ENCODE measurements around the gene ASXL2. TPM values are rescaled to one million over a fixed set of nuclear protein-coding genes. Genes with fewer than 3 reads are reported as not detected.
A peak's percentile ranks its signal among the peaks of the same experiment; 100 is the strongest.
"Not testable (repeated sequence)": the region's sequence is repeated elsewhere in the genome, so short reads cannot be mapped to it uniquely, and the experiment has no call there.

ASXL2 gene
- polyA plus RNA-seq (ENCODE audit: insufficient read depth in 1 of 5, insufficient read length in 5 of 5, low replicate concordance in 1 of 5), result 10 to 100 TPM; 12.8 to 20.3 (median 19.1) TPM
- long read RNA-seq, donor 1, result 0 reads
- long read RNA-seq, donor 2, result 0 reads
- long read RNA-seq, donor 3, result 0 reads
- long read RNA-seq, donor 4, result 0 reads
- long read RNA-seq, donor 5, partial matches to known transcripts, result 6 of 6 reads
- long read RNA-seq, donor 5, other reads (novel, unspliced or antisense), result 0 of 6 reads
- long read RNA-seq, donor 6, result 0 reads
- long read RNA-seq, donor 7, result 0 reads
- long read RNA-seq, donor 8, result 0 reads

DNA sequence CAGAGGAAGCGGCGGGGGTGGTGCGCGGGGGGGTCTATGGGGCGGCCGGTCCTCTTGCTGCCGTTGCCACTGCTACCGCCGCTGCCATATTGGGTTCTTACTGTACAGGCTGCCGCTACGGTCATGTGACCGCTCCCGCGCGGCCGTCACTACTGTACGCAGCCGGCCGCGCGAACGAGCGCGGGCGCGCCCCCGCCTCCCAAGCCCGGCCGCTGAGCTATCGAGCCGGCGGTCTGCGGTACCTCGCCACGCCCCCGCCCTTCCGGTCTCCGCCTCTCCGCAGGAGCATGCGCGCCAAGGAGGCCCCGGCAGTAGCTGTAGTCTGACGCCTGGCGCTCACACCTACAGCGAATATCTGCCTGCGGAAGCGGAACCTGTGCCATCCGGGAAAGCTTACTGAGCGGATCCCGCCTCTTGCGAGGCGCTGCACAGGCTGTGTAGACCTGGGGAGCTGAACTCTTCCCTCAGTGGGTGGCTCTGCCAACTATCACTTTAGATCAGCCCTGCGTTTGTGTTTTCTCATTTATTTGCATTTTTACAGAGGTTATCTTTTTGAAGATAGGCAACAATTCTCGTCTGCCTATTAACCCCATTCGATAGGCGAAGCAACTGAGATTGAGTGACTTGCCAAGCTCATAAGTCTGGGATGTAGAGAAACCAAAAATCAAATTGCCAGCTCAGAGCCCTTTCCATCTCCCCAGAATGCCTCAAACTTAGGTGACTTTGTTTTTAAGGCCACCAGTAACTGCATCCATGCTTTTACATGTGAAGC lies at the start of gene ASXL2:
TSS of gene ASXL2 (minus strand) at position 127 of the 772 bp plus-strand sequence. CDS start 265 bp downstream, outside the sequence.
- peak; percentile 96 to 97 for DNase-seq

GRCh38 chr2:25926984-25927756 lies 48.9 kb upstream of the ASXL2 start:
- no peak for DNase-seq

- no peak for DNase-seq
Observed at GRCh38 chr2:25922501-25922900, 44.2 kb upstream of the ASXL2 start.

DNA sequence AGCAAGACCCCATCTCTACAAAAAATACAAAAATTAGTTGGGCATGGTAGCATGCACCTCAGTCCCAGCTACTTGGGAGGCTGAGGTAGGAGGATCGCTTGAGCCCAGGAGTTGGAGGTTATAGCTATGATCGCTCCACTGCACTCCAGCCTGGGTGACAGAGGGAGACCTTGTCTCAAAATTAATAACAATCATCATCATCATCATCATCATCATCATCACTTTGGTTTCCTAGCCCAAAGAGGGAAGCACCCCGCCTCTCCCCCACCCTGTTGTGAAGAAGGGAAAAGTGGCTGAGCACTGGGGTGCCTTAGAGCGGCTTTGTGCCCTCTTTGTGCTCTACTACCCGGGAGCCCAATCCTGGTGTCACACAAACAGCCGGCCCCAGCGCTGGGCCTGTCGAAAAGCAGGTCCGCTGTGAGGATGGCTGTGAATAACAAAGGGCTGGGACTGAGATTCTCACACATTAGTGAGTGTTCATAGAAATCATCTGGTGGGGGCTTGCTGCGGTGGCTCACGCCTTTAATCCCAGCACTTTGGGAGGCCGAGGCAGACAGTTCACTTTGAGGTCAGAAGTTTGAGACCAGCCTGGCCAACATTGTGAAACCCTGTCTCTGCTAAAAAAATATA lies 42.6 kb upstream of the ASXL2 start:
- DNase-seq, result no peak

GRCh38 chr2:25920336-25920735 lies 42.0 kb upstream of the ASXL2 start:
- no peak for DNase-seq

- DNase-seq, result no peak
Observed at GRCh38 chr2:25917832-25918231, 39.5 kb upstream of the ASXL2 start.

- DNase-seq, result not testable (repeated sequence)
Observed at GRCh38 chr2:25917411-25917810, 39.1 kb upstream of the ASXL2 start.

GRCh38 chr2:25915944-25916772 lies 37.9 kb upstream of the ASXL2 start:
- not testable (repeated sequence) for DNase-seq

DNA sequence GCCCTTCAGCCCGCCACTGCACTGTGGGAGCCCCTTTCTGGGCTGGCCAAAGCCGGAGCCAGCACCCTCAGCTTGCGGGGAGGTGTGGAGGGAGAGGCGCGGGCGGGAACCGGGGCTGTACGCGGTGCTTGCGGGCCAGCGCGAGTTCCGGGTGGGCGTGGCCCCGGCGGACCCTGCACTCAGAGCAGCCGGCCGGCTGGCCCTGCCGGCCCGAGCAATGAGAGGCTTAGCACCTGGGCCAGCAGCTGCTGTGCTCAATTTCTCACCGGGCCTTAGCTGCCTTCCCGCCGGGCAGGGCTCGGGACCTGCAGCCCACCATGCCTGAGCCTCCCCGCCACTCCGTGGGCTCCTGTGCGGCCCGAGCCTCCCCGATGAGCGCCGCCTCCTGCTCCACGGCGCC lies 37.1 kb upstream of the ASXL2 start:
- not testable (repeated sequence) for DNase-seq

GRCh38 chr2:25913696-25913973 lies 35.3 kb upstream of the ASXL2 start:
- DNase-seq, result not testable (repeated sequence)

DNA sequence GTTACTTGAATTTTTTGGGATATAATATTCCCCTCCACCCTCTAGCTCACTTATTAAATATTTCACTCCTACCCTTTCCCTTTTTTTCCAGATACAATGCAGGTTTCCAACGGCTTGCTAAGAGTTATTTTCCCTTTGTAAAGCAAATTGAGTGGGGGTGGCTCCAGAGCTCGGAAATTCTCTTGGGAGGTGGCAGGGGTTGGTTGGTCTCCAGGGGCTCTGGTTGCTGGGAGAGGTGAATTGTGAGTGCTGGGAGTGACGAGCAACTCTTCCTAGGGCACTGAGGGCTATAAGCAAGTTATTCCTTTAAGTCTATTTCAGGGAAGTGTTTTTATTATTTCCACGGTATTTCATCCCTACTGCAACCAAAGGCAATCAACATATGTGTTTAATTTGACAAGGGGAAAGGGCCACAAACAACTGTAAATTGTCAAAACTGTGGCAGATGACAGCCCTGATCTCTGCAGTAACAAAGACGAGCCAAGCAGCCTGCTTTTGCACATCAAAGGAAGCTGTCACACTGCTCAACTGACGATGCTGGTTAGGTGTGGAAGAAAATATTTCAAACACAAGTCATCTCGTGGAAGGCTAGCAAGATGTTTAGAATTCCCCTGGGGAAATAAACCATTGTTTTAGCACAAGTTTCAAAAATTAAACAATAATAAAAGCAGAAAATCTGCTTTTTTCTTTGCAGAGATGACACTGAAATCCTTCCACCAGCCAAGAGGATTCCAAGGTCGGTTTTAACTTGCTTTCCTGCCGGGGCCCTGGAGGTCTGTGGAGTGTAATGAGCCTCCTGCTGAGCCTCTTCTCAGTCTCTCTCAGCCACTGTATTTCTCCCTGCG lies 34.8 kb upstream of the ASXL2 start:
- no peak for DNase-seq

DNA sequence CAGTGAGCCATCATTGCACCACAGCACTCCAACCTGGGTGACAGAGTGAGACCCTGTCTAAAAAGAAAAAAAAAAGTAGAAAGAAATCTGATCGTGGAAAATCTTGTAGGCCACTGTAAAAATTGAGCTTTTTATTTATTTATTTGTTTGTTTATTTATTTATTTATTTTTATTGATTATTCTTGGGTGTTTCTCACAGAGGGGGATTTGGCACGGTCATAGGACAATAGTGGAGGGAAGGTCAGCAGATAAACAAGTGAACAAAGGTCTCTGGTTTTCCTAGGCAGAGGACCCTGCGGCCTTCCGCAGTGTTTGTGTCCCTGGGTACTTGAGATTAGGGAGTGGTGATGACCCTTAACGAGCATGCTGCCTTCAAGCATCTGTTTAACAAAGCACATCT lies 31.3 kb upstream of the ASXL2 start:
- not testable (repeated sequence) for DNase-seq

- no peak for DNase-seq
Observed at GRCh38 chr2:25905126-25905525, 26.8 kb upstream of the ASXL2 start.

DNA sequence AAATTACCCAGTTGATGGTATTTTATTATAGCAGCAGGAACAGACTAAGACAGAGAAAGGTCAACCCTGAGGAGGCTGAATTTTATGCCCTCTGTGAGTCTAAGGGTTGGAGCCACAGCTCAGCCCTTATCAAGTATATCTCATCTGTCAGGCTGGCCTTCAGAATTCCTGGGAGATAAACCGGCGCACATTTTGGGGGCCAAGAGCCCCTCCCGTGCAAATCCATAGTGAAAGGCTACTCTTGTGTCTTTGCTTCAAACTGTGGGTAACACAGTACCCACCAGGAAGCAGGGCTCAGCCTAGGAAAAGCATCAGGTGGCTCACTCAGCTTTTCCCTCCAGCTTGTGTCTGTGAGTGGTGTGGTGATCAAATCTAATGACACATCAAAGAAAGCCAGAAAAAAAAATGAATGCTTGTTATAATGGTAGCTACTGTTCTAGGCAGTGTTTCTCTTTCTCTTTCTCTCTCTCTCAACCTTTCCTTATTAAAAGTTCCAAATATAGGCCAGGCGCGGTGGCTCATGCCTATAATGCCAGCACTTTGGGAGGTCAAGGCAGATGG lies 25.0 kb upstream of the ASXL2 start:
- DNase-seq, result no peak

GRCh38 chr2:25899404-25899970 lies 21.2 kb upstream of the ASXL2 start:
- peak in 1 of 2 donors; percentile 2 for DNase-seq

DNA sequence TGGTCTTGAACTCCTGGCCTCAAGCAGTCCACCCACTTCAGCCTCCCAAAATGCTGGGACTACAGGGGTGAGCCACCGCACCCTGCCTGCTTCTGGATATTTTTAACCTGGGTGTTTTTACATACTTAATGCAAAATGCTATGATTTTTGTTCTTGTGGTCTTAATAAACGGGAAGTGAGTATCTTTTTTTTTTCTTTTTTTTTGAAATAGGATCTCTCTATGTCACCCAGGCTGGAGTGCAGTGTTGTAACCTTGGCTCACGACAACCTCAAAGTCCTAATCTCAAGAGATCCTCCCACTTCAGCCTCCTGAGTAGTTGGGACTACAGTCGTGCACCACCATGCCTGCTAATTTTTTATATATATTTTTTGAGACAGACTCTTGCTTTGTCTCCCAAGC lies 19.2 kb upstream of the ASXL2 start:
- no peak for DNase-seq

DNA sequence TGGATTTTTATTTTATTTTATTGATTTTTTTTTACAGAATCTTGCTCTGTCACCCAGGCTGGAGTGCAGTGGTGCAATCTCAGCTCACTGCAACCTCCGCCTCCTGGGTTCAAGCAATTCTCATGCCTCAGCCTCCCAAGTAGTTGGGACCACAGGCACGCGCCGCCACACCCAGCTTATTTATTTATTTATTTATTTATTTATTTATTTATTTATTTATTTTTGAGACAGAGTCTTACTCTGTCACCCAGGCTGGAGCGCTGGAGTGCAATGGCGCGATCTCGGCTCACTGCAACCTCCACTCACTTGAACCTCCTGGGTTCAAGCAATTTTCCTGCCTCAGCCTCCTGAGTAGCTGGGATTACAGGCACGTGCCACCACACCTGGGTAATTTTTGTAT lies 18.0 kb upstream of the ASXL2 start:
- DNase-seq, result not testable (repeated sequence)

DNA sequence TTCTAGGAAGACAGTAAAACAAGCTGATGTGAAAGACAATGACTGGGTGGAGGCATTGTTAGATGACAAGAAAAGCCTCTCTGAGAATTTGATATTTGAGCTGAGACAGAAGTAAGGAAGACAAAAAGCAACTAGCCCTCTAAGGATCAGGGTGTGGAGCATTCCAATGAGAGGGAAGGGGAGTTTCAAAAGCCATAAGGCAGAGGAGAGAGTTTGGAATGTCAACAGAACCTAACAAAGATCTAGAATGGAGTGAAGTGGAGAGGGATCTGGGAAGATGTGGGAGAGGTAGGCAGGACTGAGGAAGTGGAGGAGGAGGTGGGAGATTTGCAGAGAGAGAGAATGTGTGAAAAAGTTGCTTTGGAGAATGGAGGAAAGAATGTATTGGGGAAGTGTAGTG lies 17.3 kb upstream of the ASXL2 start:
- DNase-seq, result no peak

GRCh38 chr2:25895018-25895417 lies 16.7 kb upstream of the ASXL2 start:
- DNase-seq, result no peak
